HCT116 (cell line): ENCODE data around the gene YOD1. TPM values are rescaled to one million over a fixed set of nuclear protein-coding genes. Genes with fewer than 3 reads are reported as not detected.

ENCODE experiments used
- ATAC-seq: fragments of 200-7000 bp; cut with Tn5 transposase; 2 replicates; pipeline ENCODE4 v1.9.1; 2020; ENCODE audit warnings: mild to moderate bottlenecking, moderate library complexity
- BruUV-seq: library from RNA; stranded (reverse); fragments of 400-500 nt; replicated peaks from 2 replicates; lab custom pipeline; 2021; lab: Mats Ljungman, UMichigan
- CTCF ChIA-PET: fragments of 300-600 bp; sonication (Branson Sonifier 250); formaldehyde crosslinking; loops from one replicate; lab custom pipeline; 2021; ENCODE audit warnings: antibody characterized with exemption; lab: Charles Lee
- POLR2A ChIA-PET: fragments of 300-600, 350-600 bp; sonication (Branson Sonifier 250); formaldehyde crosslinking; loops from one replicate; lab custom pipeline; 2021; ENCODE audit warnings: antibody characterized with exemption; lab: Charles Lee
- RAD21 ChIA-PET, 2 experiments: fragments of 300-600 bp; sonication (Branson Sonifier 250); formaldehyde crosslinking; loops; one replicate each; lab custom pipeline; 2023; ENCODE audit warnings: low total read pairs in 2 of 2; ENCODE audit not compliant: uncharacterized antibody in 2 of 2, unreplicated experiment in 2 of 2, low non-redundant PET in 1 of 2; lab: Charles Lee
- DNase-seq: peaks from one replicate; pipeline ENCODE4 v3.0.0-alpha.2; 2010; ENCODE audit warnings: low read depth, low spot score
- H2AFZ ChIP-seq: fragments of 200-600 bp; shearing (Covaris generic), sonication (generic); 2 replicates; pipeline ENCODE4 v1.6.1; 2017; ENCODE audit warnings: low read depth, mixed run types, mixed read lengths, antibody characterized with exemption, low read length; ENCODE audit not compliant: poor library complexity, severe bottlenecking
- H3K27ac ChIP-seq: 2 replicates; pipeline ENCODE4 v1.5.1; 2012; ENCODE audit warnings: low read depth, low read length
- H3K27me3 ChIP-seq: fragments of 200-600 bp; sonication (generic); 2 replicates; pipeline ENCODE4 v1.6.1; 2016; ENCODE audit warnings: mixed run types, low read length, mixed read lengths; ENCODE audit not compliant: insufficient read depth
- H3K36me3 ChIP-seq, 2 experiments: fragments of 200-500 bp in 1 of 2; fragments of 200-600 bp in 1 of 2; sonication (Bioruptor generic) in 1 of 2; sonication (generic) in 1 of 2; 2 replicates each; pipeline versions ENCODE4 v1.5.1 to v1.6.1; 2014 to 2016; ENCODE audit warnings: low read length in 2 of 2, inconsistent platforms in 1 of 2, mixed read lengths in 1 of 2, mixed run types in 1 of 2; ENCODE audit not compliant: insufficient read depth in 2 of 2, control insufficient read depth in 1 of 2
- H3K4me1 ChIP-seq, 2 experiments: fragments of 200-600 bp in 1 of 2; sonication (generic) in 1 of 2; 2 replicates each; pipeline versions ENCODE4 v1.5.1 to v1.6.1; 2012 to 2017; ENCODE audit warnings: low read length in 2 of 2, inconsistent platforms in 1 of 2, mild to moderate bottlenecking in 1 of 2, mixed read lengths in 1 of 2, mixed run types in 1 of 2, moderate library complexity in 1 of 2; ENCODE audit not compliant: insufficient read depth in 2 of 2, control insufficient read depth in 1 of 2
- H3K4me2 ChIP-seq: fragments of 200-600 bp; sonication (generic); 2 replicates; pipeline ENCODE4 v1.6.1; 2017; ENCODE audit warnings: mixed run types, low read length, mixed read lengths
- H3K4me3 ChIP-seq, 2 experiments: fragments of 200-600 bp in 1 of 2; sonication (generic) in 1 of 2; replicated peaks in 1 of 2; 2 replicates each; pipeline ENCODE4 v1.5.1; 2011 to 2016; ENCODE audit warnings: low read length in 2 of 2, control low read depth in 1 of 2, low read depth in 1 of 2, mild to moderate bottlenecking in 1 of 2, mixed read lengths in 1 of 2, mixed run types in 1 of 2
- H3K79me2 ChIP-seq: fragments of 200-600 bp; sonication (generic); 2 replicates; pipeline ENCODE4 v1.6.1; 2017; ENCODE audit warnings: mild to moderate bottlenecking, mixed run types, low read length, moderate library complexity, mixed read lengths; ENCODE audit not compliant: insufficient read depth
- H3K9ac ChIP-seq: fragments of 200-600 bp; sonication (generic); 2 replicates; pipeline ENCODE4 v1.6.1; 2016; ENCODE audit warnings: low read length, mixed read lengths
- H3K9me2 ChIP-seq: fragments of 200-600 bp; sonication (generic), shearing (Covaris generic); 2 replicates; pipeline ENCODE4 v1.6.1; 2017; ENCODE audit warnings: mixed run types, mild to moderate bottlenecking, moderate library complexity; ENCODE audit not compliant: insufficient read depth
- H3K9me3 ChIP-seq, 2 experiments: fragments of 200-500 bp in 1 of 2; fragments of 200-600 bp in 1 of 2; sonication (Bioruptor generic) in 1 of 2; sonication (generic) in 1 of 2; 2 replicates each; pipeline ENCODE4 v1.6.1; 2014 to 2017; ENCODE audit warnings: low read length in 2 of 2, mixed read lengths in 2 of 2, inconsistent platforms in 1 of 2, low read depth in 1 of 2, mild to moderate bottlenecking in 1 of 2, mixed run types in 1 of 2, moderate library complexity in 1 of 2; ENCODE audit not compliant: control insufficient read depth in 1 of 2, insufficient read depth in 1 of 2
- H4K20me1 ChIP-seq: fragments of 200-600 bp; sonication (generic), shearing (Covaris generic); 2 replicates; pipeline ENCODE4 v1.6.1; 2017; ENCODE audit warnings: mixed run types, mild to moderate bottlenecking, moderate library complexity; ENCODE audit not compliant: insufficient read depth
- EGR1 ChIP-seq: IDR thresholded peaks from 2 replicates; pipeline ENCODE4 v1.6.1; 2012; ENCODE audit warnings: low read depth
- EZH2phosphoT487 ChIP-seq: fragments of 200-600 bp; IDR thresholded peaks from 2 replicates; pipeline ENCODE4 v1.6.1; 2018; ENCODE audit warnings: antibody characterized with exemption, borderline replicate concordance
- JUND ChIP-seq: IDR thresholded peaks from 2 replicates; pipeline ENCODE4 v1.6.1; 2012
- MAX ChIP-seq: IDR thresholded peaks from 2 replicates; pipeline ENCODE4 v1.6.1; 2012
- POLR2AphosphoS5 ChIP-seq: IDR thresholded peaks from 2 replicates; pipeline ENCODE4 v1.6.1; 2011; ENCODE audit warnings: mild to moderate bottlenecking, low read depth, low read length, moderate library complexity
- RAD21 ChIP-seq: IDR thresholded peaks from 2 replicates; pipeline ENCODE4 v1.6.1; 2012; ENCODE audit warnings: low read depth, mild to moderate bottlenecking
- REST ChIP-seq: IDR thresholded peaks from 2 replicates; pipeline ENCODE4 v1.6.1; 2012; ENCODE audit warnings: low read depth
- SP1 ChIP-seq: IDR thresholded peaks from 2 replicates; pipeline ENCODE4 v1.6.1; 2012; ENCODE audit warnings: low read depth
- TCF7L2 ChIP-seq: IDR thresholded peaks from 2 replicates; pipeline ENCODE4 v1.7.0; 2011; ENCODE audit warnings: borderline replicate concordance, inconsistent platforms; ENCODE audit not compliant: insufficient read depth, insufficient read length; ENCODE audit errors: extremely low read depth
- YY1 ChIP-seq: IDR thresholded peaks from 2 replicates; pipeline ENCODE4 v1.6.1; 2011; ENCODE audit warnings: low read length, low read depth, moderate library complexity, mild to moderate bottlenecking; ENCODE audit not compliant: insufficient replicate concordance; ENCODE audit errors: extremely low read depth
- ZFX ChIP-seq: fragments of 450-650 bp; IDR thresholded peaks from 2 replicates; pipeline ENCODE4 v1.6.1; 2017
- intact Hi-C: fragments of 100-400 bp; cut with micrococcal nuclease; formaldehyde crosslinking; loops from 2 replicates; pipeline ENCODE4 v1.10.0; 2022
- total RNA-seq: library from RNA; stranded (reverse); gene quantifications from one replicate; pipeline ENCODE4 v1.2.1, GENCODE V29; 2021; ENCODE audit not compliant: unreplicated experiment

Gene YOD1
- total RNA-seq, 1 experiment from 2014 or later: 13.6 TPM

- peak; percentile 23 for TF ChIP-seq YY1
- no peak for TF ChIP-seq EZH2phosphoT487
- TF ChIP-seq ZFX: no peak
- no peak for TF ChIP-seq RAD21
- TF ChIP-seq JUND: peak; percentile 2; the same call in 1 of the 2 replicates
- no peak for TF ChIP-seq EGR1
- no peak for TF ChIP-seq TCF7L2
- TF ChIP-seq MAX: no peak
- no peak for TF ChIP-seq REST
Measured at GRCh38 chr1:207032528-207033017, 18.4 kb downstream of the YOD1 start, which contains the start of gene C1orf116 (continued).

- Histone ChIP-seq H4K20me1 (no peaks in the 10 kb centered on the region), H3K9me3 (no peaks in the 10 kb centered on the region), H3K4me1 (peaks cover 33 to 89% of the 10 kb centered on the region in 2 experiments), H3K27ac (no peak overlapping the region), H3K4me3 (peak overlapping the region; percentile 46 to 55), H3K9ac (peak overlapping the region; percentile 54), H2AFZ (no peak overlapping the region), H3K27me3 (no peaks in the 10 kb centered on the region), H3K4me2 (peak overlapping the region; percentile 68), H3K36me3 (no peaks in the 10 kb centered on the region), H3K79me2 (peaks cover 3% of the 10 kb centered on the region; the same call in 1 of the 2 replicates), H3K9me2 (no peaks in the 10 kb centered on the region)
- ChIA-PET CTCF (interaction anchor here (1.2 to 1.5 kb wide), 3 partner anchors 9 to 119 kb away, joined by 3 to 4 read pairs (median 3); no protein-coding TSS in a partner anchor), POLR2A (interaction anchor here (1.4 kb wide), 1 partner anchor 9 kb away, joined by 6 read pairs; no protein-coding TSS in a partner anchor), RAD21 (interaction anchor here in 1 of 2 experiments (1.2 kb wide), 1 partner anchor 21 kb away, joined by 3 read pairs; the partner anchor contains the start of gene PFKFB2)
- DNase-seq (no peak), ATAC-seq (no peak)
- no TSS peak for BruUV-seq
- intact Hi-C loops: no loop called here
- TF ChIP-seq ZFX: no peak
- no peak for TF ChIP-seq YY1
- TF ChIP-seq REST: no peak
- no peak for TF ChIP-seq TCF7L2
- TF ChIP-seq SP1: no peak
- no peak for TF ChIP-seq POLR2AphosphoS5
- no peak for TF ChIP-seq MAX
- no peak for TF ChIP-seq JUND
Measured at GRCh38 chr1:207031632-207032264, 19.3 kb downstream of the YOD1 start.
